Astrocyte (in vitro differentiated cells and primary cell): ENCODE data around the gene RTN4. TPM values are rescaled to one million over a fixed set of nuclear protein-coding genes. Genes with fewer than 3 reads are reported as not detected.
"Not testable (repeated sequence)": the region's sequence is repeated elsewhere in the genome, so short reads cannot be mapped to it uniquely, and the experiment has no call there.

Source experiments
- DNase-seq: peaks from one replicate; pipeline ENCODE4 v3.0.0-alpha.2; 2010; ENCODE audit warnings: low read depth
- FAIRE-seq: peaks from 2 replicates; lab custom pipeline; 2011; peaks lifted over from hg19 to GRCh38; lab: Jason Lieb, UNC
- H2AFZ ChIP-seq: 2 replicates; pipeline ENCODE4 v1.6.0; 2012; ENCODE audit warnings: low read depth, low read length, inconsistent platforms
- H3K27ac ChIP-seq: 2 replicates; pipeline ENCODE4 v1.5.1; 2011; ENCODE audit warnings: low read depth, low read length, inconsistent platforms
- H3K27me3 ChIP-seq: 2 replicates; pipeline ENCODE4 v1.6.0; 2011; ENCODE audit warnings: low read length, inconsistent platforms; ENCODE audit not compliant: insufficient read depth
- H3K36me3 ChIP-seq: 2 replicates; pipeline ENCODE4 v1.5.1; 2011; ENCODE audit warnings: low read length, inconsistent platforms; ENCODE audit not compliant: insufficient read depth
- H3K4me1 ChIP-seq: 2 replicates; pipeline ENCODE4 v1.5.1; 2011; ENCODE audit warnings: low read length, inconsistent platforms; ENCODE audit not compliant: insufficient read depth
- H3K4me2 ChIP-seq: 2 replicates; pipeline ENCODE4 v1.6.0; 2012; ENCODE audit warnings: low read length, inconsistent platforms
- H3K4me3 ChIP-seq: 2 replicates; pipeline ENCODE4 v1.5.1; 2011; ENCODE audit warnings: low read depth, mild to moderate bottlenecking, low read length, inconsistent platforms; ENCODE audit not compliant: insufficient read depth
- H3K79me2 ChIP-seq: 2 replicates; pipeline ENCODE4 v1.6.0; 2012; ENCODE audit warnings: mild to moderate bottlenecking, low read length, inconsistent platforms; ENCODE audit not compliant: insufficient read depth
- H3K9ac ChIP-seq: 2 replicates; pipeline ENCODE4 v1.6.0; 2012; ENCODE audit warnings: mild to moderate bottlenecking, low read length, inconsistent platforms
- H3K9me3 ChIP-seq: 2 replicates; pipeline ENCODE4 v1.5.1; 2012; ENCODE audit warnings: low read depth, mild to moderate bottlenecking, low read length, inconsistent platforms; ENCODE audit not compliant: insufficient read depth
- H4K20me1 ChIP-seq: 2 replicates; pipeline ENCODE4 v1.6.0; 2012; ENCODE audit warnings: low read length, inconsistent platforms; ENCODE audit not compliant: insufficient read depth
- H3K27ac Mint-ChIP-seq: one replicate; pipeline ENCODE4 v1.8.0; 2021; ENCODE audit warnings: mild to moderate bottlenecking, mixed read lengths; ENCODE audit not compliant: unreplicated experiment
- H3K27me3 Mint-ChIP-seq: one replicate; pipeline ENCODE4 v1.8.0; 2021; ENCODE audit warnings: low read depth, mixed read lengths; ENCODE audit not compliant: unreplicated experiment
- H3K36me3 Mint-ChIP-seq: one replicate; pipeline ENCODE4 v1.8.0; 2021; ENCODE audit warnings: low read depth, mixed read lengths; ENCODE audit not compliant: unreplicated experiment
- H3K4me1 Mint-ChIP-seq: one replicate; pipeline ENCODE4 v1.8.0; 2021; ENCODE audit warnings: low read depth, mixed read lengths; ENCODE audit not compliant: unreplicated experiment
- H3K4me3 Mint-ChIP-seq: one replicate; pipeline ENCODE4 v1.8.0; 2021; ENCODE audit warnings: mild to moderate bottlenecking, moderate library complexity, mixed read lengths; ENCODE audit not compliant: unreplicated experiment
- H3K9me3 Mint-ChIP-seq: one replicate; pipeline ENCODE4 v1.8.0; 2021; ENCODE audit warnings: mild to moderate bottlenecking, mixed read lengths; ENCODE audit not compliant: unreplicated experiment
- EZH2 ChIP-seq: IDR thresholded peaks from 2 replicates; pipeline ENCODE4 v1.6.1; 2012; ENCODE audit warnings: mild to moderate bottlenecking, low read length, inconsistent platforms; ENCODE audit not compliant: insufficient read depth
- total RNA-seq: library from RNA; stranded (reverse); gene quantifications from 2 replicates; pipeline ENCODE4 v1.2.1, GENCODE V29; 2021
- TF ChIP-seq, protein P1 (sequence below): IDR thresholded peaks from 2 replicates; pipeline ENCODE4 v1.5.1; 2011; ENCODE audit warnings: low read depth, mild to moderate bottlenecking, inconsistent platforms, low read length, moderate library complexity; ENCODE audit not compliant: insufficient read depth

RTN4 gene
- total RNA-seq, 1 donor from 2014 or later: 541 TPM

DNA sequence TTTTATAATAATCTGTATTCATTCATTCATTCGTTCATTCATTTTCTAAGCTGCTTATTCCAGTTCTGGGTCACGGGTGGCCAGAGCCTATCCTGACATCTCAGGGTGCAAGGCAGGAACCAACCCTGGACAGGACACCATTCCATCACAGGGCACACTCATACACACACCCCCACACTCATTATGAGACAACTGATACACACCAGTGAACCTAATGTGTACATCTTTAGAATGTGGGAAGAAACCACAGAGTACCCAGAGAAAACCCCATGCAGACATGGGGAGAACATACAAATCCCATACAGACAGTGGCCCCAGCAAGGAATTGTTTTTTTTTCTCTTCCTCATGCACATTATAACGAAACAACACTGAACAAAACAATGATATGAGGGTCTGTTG is 54.7 kb downstream of the RTN4 start:
- Histone ChIP-seq H3K4me3 (no peak overlapping the region), H3K27ac (no peak overlapping the region), H3K9me3 (no peaks in the 10 kb centered on the region), H3K4me1 (peaks cover 20% of the 10 kb centered on the region), H3K4me2 (no peak overlapping the region), H2AFZ (no peak overlapping the region), H3K36me3 (no peaks in the 10 kb centered on the region), H3K27me3 (no peaks in the 10 kb centered on the region), H3K79me2 (peaks cover 99% of the 10 kb centered on the region), H3K9ac (no peak overlapping the region), H4K20me1 (peaks cover 98% of the 10 kb centered on the region)
- H3K4me1 Mint-ChIP-seq: peaks cover 48% of the 10 kb centered on the region
- no peaks in the 10 kb centered on the region for H3K27me3 Mint-ChIP-seq
- FAIRE-seq (no peak), DNase-seq (no peak)
- TF ChIP-seq EZH2: no peak
- TF ChIP-seq, protein P1, sequence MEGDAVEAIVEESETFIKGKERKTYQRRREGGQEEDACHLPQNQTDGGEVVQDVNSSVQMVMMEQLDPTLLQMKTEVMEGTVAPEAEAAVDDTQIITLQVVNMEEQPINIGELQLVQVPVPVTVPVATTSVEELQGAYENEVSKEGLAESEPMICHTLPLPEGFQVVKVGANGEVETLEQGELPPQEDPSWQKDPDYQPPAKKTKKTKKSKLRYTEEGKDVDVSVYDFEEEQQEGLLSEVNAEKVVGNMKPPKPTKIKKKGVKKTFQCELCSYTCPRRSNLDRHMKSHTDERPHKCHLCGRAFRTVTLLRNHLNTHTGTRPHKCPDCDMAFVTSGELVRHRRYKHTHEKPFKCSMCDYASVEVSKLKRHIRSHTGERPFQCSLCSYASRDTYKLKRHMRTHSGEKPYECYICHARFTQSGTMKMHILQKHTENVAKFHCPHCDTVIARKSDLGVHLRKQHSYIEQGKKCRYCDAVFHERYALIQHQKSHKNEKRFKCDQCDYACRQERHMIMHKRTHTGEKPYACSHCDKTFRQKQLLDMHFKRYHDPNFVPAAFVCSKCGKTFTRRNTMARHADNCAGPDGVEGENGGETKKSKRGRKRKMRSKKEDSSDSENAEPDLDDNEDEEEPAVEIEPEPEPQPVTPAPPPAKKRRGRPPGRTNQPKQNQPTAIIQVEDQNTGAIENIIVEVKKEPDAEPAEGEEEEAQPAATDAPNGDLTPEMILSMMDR: no peak
- H3K36me3 Mint-ChIP-seq: no peaks in the 10 kb centered on the region
- no peaks in the 10 kb centered on the region for H3K9me3 Mint-ChIP-seq
- no peak overlapping the region for H3K27ac Mint-ChIP-seq
- H3K4me3 Mint-ChIP-seq: peak overlapping the region; percentile 30

DNA sequence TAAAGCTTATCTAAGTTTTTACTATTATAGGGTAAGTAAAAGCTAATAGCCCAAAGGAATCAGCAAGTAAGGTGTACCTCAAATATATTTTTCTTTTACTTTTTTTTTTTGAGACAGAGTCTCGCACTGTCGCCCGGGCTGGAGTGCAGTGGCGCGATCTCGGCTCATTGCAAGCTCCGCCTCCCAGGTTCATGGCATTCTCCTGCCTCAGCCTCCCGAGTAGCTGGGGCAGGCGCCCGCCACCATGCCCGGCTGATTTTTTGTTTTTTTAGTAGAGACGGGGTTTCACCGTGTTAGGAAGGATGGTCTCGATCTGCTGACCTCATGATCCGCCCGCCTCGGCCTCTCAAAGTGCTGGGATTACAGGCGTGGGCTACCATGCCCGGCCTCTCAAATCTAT is 59.6 kb downstream of the RTN4 start:
- Histone ChIP-seq H3K36me3 (peaks cover 12% of the 10 kb centered on the region), H4K20me1 (peaks cover 96% of the 10 kb centered on the region), H3K79me2 (peaks cover 99% of the 10 kb centered on the region)
- not testable (repeated sequence) for DNase-seq, H3K4me1 ChIP-seq, H3K27ac Mint-ChIP-seq, FAIRE-seq, H3K9me3 Mint-ChIP-seq, H3K27ac ChIP-seq, H3K9me3 ChIP-seq, H3K9ac ChIP-seq, H3K36me3 Mint-ChIP-seq, H3K4me3 ChIP-seq, H2AFZ ChIP-seq, H3K4me2 ChIP-seq, H3K4me3 Mint-ChIP-seq, H3K27me3 ChIP-seq, H3K27me3 Mint-ChIP-seq
- H3K4me1 Mint-ChIP-seq: peaks cover 23% of the 10 kb centered on the region

DNA sequence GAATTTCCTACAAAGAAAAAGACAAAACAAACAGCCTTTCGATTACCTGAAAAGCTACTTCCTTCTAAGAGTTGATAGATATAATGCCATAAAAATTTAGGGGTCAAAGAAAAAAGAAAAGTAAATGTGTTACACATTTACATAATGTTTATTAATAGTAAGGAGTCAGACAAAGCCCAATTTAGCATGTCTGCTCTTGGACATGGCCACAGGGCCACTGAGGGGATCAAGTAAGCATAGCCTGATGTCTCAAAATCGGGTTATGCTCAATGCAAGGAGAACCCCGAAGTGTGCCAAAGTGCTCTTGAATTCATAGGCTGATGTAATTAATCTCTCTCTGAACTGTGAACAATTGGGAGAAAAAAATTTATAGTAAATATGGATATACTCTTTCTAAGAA is 61.6 kb downstream of the RTN4 start:
- H3K4me2 ChIP-seq: no peak overlapping the region
- FAIRE-seq: no peak
- H3K27me3 Mint-ChIP-seq: no peaks in the 10 kb centered on the region

More for the DNA sequence above, 61.6 kb downstream of the RTN4 start:
- Histone ChIP-seq H2AFZ (no peak overlapping the region), H4K20me1 (peaks cover 97% of the 10 kb centered on the region), H3K79me2 (peaks cover 99% of the 10 kb centered on the region), H3K36me3 (peaks cover 16% of the 10 kb centered on the region), H3K9me3 (no peaks in the 10 kb centered on the region), H3K27ac (no peak overlapping the region), H3K27me3 (no peaks in the 10 kb centered on the region), H3K4me3 (no peak overlapping the region), H3K4me1 (peaks cover 12% of the 10 kb centered on the region), H3K9ac (no peak overlapping the region)
- TF ChIP-seq EZH2: no peak
- TF ChIP-seq, protein P1: no peak
- no peak overlapping the region for H3K27ac Mint-ChIP-seq
- peaks cover 4% of the 10 kb centered on the region for H3K36me3 Mint-ChIP-seq
- peaks cover 22% of the 10 kb centered on the region for H3K4me1 Mint-ChIP-seq
- no peak for DNase-seq
- no peaks in the 10 kb centered on the region for H3K9me3 Mint-ChIP-seq
- no peak overlapping the region for H3K4me3 Mint-ChIP-seq
